Fibroblast of the aortic adventitia (primary cell): ENCODE measurements around the gene ACYP2. TPM values are rescaled to one million over a fixed set of nuclear protein-coding genes. Genes with fewer than 3 reads are reported as not detected.

ENCODE experiments used
- DNase-seq: peaks from one replicate; pipeline ENCODE4 v3.0.0-alpha.2; 2010; ENCODE audit warnings: low read depth
- H3K4me3 ChIP-seq: 2 replicates; pipeline ENCODE4 v1.5.1; 2011; ENCODE audit warnings: low read depth, mild to moderate bottlenecking, control low read depth, low read length, moderate library complexity
- total RNA-seq: library from RNA; depleted of rRNA; stranded (reverse); fragments of >200 nt; gene quantifications from 2 replicates; pipeline ENCODE4 v1.2.3, GENCODE V29; 2012; ENCODE audit warnings: low replicate concordance
- TF ChIP-seq, protein P1 (sequence below): IDR thresholded peaks from 2 replicates; pipeline ENCODE4 v1.5.1; 2011; ENCODE audit warnings: mild to moderate bottlenecking, low read length, control low read depth, inconsistent platforms; ENCODE audit not compliant: insufficient read depth

ACYP2 gene
- total RNA-seq, 1 donor = 11.5 TPM

DNA sequence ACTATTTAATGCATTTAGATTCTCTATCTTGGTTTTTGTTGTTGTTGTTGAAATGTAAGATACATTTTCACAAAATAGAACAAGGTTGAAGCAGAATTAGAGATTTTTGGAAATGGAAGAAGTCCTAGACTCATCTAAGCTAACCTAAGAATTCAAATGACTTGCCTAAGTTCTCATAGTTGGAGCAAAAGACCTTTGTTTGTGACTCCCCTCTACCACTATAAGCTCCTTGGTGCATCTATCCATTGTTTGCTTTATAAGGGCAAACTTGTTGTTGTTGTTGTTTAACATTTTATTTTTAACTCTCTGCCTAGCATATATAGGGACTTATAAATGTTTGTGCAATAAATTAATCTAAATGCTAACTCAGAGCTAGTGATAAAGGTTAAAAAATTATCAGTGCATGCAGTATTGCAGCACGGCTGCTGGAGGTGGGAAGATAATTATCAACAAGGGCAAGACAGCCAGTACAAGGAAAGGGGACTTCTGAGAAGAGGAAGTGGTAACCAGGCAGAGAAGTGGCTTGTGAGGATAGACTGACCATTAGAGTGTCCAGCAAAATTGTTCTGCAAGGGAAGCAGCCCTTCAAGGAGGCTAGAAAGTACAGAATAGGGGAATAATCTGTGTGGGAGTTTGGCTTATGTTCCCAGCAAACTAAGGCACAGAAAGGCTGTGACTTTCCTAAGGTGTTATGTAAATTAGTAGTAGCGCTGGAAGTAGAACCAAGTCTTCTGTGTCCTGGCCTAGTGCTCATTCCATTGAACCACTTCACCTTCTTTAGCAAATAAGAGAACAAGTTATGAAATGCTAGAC, 38.1 kb upstream of the ACYP2 start:
- no peak overlapping the region for H3K4me3 ChIP-seq
- DNase-seq = no peak
- TF ChIP-seq, protein P1, sequence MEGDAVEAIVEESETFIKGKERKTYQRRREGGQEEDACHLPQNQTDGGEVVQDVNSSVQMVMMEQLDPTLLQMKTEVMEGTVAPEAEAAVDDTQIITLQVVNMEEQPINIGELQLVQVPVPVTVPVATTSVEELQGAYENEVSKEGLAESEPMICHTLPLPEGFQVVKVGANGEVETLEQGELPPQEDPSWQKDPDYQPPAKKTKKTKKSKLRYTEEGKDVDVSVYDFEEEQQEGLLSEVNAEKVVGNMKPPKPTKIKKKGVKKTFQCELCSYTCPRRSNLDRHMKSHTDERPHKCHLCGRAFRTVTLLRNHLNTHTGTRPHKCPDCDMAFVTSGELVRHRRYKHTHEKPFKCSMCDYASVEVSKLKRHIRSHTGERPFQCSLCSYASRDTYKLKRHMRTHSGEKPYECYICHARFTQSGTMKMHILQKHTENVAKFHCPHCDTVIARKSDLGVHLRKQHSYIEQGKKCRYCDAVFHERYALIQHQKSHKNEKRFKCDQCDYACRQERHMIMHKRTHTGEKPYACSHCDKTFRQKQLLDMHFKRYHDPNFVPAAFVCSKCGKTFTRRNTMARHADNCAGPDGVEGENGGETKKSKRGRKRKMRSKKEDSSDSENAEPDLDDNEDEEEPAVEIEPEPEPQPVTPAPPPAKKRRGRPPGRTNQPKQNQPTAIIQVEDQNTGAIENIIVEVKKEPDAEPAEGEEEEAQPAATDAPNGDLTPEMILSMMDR = no peak

DNA sequence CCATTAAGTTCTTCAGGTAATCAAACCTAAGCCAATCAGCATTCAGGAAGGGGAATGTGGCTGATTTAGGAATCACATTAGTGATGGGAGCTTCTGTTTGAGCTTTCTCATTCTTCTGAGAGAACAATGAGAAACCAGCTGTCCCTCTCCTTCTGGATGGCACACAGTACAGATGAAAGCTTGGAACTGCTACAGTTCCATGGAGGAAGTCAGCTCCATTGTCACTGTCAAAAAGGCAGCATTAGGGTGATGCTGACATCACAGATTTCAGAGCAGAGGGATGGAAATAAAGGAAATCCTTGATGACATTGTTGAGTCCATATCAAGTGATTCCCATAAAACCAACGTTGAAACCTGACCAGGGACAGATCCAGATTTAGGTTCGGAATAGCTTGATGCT, 36.1 kb upstream of the ACYP2 start:
- H3K4me3 ChIP-seq = no peak overlapping the region
- TF ChIP-seq, protein P1 = no peak

DNA sequence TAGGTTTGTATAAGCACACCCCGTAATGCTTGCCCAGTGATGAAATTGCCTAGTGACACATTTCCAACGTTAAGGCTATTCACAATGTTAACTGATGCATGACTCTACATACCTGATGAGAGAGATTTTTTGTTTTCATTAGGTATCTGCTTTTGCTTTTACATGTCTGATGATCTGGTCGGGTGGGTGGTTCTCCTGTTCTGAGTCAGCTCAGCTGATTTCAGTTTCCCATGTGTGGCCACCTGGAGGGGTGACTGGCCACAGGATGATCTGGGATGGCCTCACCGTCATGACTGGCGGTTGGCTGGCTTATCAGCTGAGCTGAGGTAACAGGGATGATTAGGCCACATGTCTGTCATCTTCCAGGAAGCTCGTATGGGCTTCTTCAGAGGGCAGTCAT, 33.8 kb upstream of the ACYP2 start:
- TF ChIP-seq, protein P1 = no peak
- DNase-seq = no peak
- no peak overlapping the region for H3K4me3 ChIP-seq

More for the DNA sequence above, 36.1 kb upstream of the ACYP2 start:
- DNase-seq = no peak

DNA sequence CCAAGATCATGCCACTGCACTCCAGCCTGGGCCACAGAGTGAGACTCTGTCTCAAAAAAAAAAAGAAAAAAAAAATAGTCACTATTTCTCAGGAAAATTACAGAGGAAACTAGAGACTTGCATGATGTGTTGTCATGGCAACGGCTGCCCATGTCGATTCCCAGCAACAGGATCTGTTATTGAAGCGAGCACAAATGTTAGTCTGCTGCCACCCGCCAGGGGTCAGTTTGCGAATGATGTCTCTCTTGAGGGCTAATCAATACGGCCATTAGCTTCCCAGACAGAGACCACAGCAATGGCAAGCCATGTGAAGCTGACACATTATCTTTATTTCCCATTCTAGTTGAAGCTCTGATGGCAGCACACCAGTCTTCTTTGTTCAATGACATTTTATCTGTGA, 32.4 kb upstream of the ACYP2 start:
- TF ChIP-seq, protein P1 = no peak
- H3K4me3 ChIP-seq = no peak overlapping the region
- no peak for DNase-seq

DNA sequence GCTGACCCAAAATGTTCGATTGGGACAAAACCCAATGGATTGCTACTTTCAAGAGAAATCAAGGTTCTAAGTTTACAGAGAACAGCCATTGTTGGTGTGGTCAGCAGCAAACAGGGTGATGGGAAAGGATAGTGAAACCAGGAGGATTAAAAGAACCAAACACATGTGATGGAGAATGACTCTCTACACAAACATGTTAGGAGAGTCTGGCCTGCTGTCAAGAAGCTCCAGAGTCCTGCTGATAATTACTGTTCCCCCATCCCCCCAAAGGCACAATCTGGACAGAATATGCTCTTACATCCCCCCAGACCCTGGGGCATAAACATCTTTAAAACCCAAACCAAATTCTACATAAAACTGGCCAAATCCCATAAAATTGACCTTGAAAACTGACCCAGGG, 32.0 kb upstream of the ACYP2 start:
- no peak for DNase-seq
- H3K4me3 ChIP-seq = no peak overlapping the region
- TF ChIP-seq, protein P1 = no peak

DNA sequence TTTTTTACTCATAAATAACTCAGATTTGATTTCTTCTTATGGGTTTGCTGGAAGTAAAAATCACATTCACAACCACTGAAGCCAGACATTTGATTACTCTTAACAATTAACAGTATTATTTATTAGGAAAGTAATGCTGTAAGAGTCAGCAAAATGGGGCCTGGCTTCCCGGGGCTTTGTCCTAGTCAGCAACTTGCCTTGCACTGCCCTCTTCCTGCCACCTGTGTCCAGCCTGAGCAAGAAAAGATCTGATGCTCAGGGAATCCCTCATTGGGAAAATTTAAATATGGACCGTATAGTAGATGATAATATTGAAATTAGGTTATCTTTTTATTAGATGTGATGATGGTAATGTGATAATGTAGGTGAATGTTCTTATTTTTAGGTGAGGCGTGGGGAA, 30.8 kb upstream of the ACYP2 start:
- H3K4me3 ChIP-seq = no peak overlapping the region
- TF ChIP-seq, protein P1 = peak; percentile 34
- no peak for DNase-seq
